GM13977 (cell line): ENCODE measurements around the gene TTC39A.
A peak's percentile ranks its signal among the peaks of the same experiment; 100 is the strongest.

Experiments
- DNase-seq: peaks from one replicate; pipeline ENCODE4 v3.0.0; 2012; ENCODE audit warnings: low spot score
- in situ Hi-C: fragments of 300-500 bp; cut with MboI; formaldehyde crosslinking; loops from one replicate; pipeline ENCODE4 v1.12.0; 2022; ENCODE audit warnings: low sequenced_read_pairs, low pct_unique_long_range_greater_than_20kb, mixed read lengths, inconsistent platforms; ENCODE audit not compliant: unreplicated experiment
- TF ChIP-seq, protein P1 (sequence below): IDR thresholded peaks from 2 replicates; pipeline ENCODE4 v1.5.1; 2012; ENCODE audit warnings: mild to moderate bottlenecking, control low read depth; ENCODE audit not compliant: insufficient read depth; ENCODE audit errors: extremely low read depth, missing control alignments

The TTC39A gene

DNA sequence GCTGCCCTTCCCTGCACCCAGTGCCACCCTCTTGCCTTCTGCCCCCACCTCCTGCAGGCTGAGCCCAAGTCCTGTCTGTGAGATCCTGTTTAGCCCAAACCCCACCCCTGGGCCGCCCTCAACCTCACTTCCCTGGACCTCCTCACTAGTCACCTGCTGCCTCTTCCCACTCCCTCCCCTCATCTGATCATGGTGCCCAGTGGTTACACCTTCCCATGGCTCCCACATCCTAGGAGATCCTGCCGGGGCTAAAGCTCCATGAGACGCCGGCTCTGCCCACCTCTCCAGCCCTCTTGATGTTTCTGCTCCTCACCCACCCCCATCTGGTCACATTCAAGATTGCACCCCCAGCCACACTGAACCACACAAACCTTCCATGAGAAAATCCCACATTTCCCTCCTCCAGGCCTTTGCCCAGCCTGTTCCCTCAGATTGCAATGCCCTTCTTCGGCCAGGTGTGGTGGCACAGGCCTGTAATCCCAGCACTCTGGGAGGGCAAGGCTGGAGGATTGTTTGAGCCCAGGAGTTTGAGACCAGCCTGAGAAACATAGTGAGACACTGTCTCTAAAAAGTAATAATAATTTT lies 17.0 kb downstream of the TTC39A start:
- in situ Hi-C loops = no loop called here
- DNase-seq = no peak

DNA sequence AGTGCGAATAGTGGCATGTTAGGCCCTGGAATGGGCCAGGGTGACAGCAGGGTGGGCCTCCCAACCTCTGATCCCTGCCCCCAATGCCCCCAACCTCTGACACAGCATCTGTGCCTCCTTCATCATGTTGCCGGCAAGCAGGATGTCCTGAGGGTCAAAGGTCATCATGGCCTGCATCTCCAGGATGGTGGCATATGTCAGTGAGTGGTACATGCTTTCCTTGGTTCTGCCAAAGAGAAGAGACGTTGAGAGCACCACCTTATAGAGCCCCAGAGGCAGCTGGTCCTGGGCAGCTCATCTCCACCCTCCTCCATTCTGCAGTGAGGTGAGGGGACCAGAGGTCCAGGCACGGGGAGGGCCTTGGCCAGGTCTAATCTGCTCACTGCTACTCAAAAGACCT lies 17.6 kb downstream of the TTC39A start:
- DNase-seq = no peak
- in situ Hi-C loops = no loop called here
- TF ChIP-seq, protein P1, sequence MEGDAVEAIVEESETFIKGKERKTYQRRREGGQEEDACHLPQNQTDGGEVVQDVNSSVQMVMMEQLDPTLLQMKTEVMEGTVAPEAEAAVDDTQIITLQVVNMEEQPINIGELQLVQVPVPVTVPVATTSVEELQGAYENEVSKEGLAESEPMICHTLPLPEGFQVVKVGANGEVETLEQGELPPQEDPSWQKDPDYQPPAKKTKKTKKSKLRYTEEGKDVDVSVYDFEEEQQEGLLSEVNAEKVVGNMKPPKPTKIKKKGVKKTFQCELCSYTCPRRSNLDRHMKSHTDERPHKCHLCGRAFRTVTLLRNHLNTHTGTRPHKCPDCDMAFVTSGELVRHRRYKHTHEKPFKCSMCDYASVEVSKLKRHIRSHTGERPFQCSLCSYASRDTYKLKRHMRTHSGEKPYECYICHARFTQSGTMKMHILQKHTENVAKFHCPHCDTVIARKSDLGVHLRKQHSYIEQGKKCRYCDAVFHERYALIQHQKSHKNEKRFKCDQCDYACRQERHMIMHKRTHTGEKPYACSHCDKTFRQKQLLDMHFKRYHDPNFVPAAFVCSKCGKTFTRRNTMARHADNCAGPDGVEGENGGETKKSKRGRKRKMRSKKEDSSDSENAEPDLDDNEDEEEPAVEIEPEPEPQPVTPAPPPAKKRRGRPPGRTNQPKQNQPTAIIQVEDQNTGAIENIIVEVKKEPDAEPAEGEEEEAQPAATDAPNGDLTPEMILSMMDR = no peak

More for the DNA sequence above, 17.0 kb downstream of the TTC39A start:
- TF ChIP-seq, protein P1 = peak; percentile 4

DNA sequence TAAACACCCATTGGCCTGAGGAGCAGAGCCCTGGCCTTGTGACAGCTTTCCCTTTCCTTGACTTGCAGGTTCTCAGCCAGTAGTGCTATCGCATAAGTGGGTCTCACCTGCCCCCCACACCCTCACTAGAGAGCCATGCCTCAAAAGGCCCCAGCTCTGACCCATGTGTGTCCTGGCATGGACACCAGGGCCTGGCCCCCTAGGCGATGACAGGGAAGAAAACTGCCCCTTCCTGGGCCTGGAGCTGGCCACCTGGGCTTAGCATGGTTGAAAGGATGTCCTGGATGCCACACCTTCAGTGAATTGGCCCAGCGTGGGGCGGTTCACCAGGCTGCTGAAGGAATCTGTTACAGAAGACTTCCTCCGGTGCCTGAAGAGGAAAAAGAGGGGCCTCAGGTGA lies 18.5 kb downstream of the TTC39A start:
- in situ Hi-C loops = no loop called here
- TF ChIP-seq, protein P1 = no peak
- DNase-seq = no peak

DNA sequence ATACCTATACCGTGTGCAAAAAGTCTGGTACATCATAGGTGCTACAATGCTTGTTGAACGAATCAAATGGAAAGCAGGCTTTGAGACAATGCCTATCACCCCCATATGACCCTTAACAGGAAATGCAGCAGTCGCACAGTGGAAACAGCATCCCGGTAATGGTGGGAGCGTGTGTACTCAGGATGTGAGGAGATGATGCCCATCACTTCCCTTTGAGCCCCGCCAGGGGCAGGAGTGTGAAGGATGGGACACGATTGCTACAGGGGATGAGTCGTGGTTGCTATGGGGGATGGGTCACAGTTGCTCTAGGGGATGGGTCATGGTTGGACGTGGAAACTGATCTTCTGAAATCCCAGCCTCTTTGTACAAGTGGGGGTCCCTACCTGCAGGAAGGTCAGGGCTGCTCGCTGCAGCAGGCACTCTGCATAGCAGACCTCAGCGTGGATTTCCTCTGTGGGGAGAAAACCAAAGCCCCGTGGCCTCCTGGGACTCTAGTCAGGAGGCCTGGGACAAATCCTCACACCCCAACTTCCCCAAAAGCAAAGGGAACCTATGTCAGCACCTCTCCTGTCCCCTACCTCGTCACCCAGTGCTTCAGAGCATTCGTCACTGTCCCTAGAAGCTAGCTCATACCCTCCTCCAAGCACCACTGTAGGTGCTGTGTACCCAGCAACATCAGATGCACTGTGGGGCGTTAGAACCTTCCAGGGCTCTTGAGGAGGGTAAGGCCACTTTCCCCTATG lies 19.3 kb downstream of the TTC39A start:
- in situ Hi-C loops = no loop called here
- DNase-seq = no peak
- TF ChIP-seq, protein P1 = no peak

DNA sequence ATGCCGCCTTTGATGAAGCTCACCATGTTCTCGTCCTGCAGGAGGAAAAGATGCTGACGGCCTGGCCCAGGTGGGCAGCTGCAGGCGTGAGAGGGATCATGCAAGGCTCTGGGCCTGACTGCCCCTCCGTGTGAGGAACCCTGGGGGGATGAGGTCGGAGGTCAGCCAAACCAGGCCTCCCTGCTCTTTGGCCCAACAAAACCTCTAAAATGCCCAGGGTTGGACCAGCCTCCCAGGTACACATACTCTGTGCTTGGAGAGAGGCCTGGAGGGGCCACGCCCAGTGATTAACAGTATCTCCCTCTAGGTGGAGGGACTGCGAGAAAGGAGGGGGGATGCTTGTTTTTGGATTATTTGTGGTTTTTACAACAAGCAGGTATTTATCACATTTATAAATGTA lies 21.1 kb downstream of the TTC39A start:
- TF ChIP-seq, protein P1 = no peak
- in situ Hi-C loops = no loop called here
- no peak for DNase-seq

DNA sequence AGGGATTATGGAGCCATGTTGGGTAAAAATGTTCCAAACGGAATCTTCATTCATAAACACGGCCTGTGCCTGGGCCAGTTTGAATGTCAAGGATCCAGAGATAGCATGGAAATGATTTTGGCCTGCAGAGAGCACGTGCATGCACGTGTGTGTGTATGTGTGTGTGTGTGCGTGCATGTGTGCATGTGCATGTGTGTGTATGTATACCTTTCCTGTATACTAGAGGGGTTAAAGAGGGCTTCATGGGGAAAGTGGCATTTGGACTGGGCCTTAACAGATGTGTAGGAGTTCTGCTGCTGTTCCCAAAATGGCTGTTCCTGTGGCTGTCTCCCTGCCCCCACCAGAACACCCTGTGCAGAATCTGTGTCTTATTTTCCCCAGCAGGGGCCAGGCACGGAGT lies 21.7 kb downstream of the TTC39A start:
- no peak for DNase-seq
- in situ Hi-C loops = no loop called here
- TF ChIP-seq, protein P1 = no peak
